Measurements from ENCODE around the gene KCNN3. TPM values are rescaled to one million over a fixed set of nuclear protein-coding genes. Genes with fewer than 3 reads are reported as not detected.

Gene KCNN3
- total RNA-seq, 1 experiment from 2014 or later = 0.73 TPM

DNA sequence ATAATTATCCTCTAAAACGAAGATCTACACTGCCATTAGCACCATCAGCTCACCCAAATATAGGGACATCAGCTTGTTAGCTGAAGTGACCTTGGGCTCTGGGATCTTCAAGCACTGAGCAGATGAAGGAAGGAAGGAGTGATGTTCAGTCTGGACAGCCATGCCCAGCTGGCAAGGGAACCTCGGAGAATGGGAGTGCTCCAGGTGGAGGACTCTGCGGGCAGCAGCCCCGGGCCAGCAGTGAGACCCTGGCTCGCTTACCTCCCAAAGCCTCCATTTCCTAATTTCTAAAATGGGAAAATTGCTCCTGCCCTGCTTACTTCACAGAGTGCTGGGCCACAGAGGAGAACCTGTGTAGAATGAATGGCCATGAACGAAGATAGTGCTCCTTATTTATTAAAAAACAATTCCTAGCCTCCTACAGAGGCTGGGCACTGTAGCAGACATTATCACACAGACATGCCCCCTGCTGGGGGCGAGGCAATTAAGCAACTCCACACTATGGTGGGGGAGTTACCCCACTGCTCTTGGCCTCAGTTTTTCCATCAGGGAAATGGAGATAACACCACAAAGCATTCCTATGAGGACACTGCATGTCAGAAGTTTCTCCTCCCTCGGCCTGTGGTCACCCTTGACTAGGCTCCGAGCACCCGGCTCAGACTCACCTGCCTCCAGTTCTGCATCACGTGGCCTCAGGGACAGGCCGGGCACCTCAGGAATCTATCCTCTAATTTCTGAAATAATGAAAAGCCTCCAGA, 117.6 kb downstream of the KCNN3 start:
- H3K27ac ChIP-seq (ENCODE audit: low read depth, low read length, poor library complexity, severe bottlenecking) = no peak overlapping the region
- no peaks in the 10 kb centered on the region for H3K9me3 ChIP-seq (ENCODE audit: low read depth, low read length, poor library complexity, severe bottlenecking)
- TF ChIP-seq, protein P1, sequence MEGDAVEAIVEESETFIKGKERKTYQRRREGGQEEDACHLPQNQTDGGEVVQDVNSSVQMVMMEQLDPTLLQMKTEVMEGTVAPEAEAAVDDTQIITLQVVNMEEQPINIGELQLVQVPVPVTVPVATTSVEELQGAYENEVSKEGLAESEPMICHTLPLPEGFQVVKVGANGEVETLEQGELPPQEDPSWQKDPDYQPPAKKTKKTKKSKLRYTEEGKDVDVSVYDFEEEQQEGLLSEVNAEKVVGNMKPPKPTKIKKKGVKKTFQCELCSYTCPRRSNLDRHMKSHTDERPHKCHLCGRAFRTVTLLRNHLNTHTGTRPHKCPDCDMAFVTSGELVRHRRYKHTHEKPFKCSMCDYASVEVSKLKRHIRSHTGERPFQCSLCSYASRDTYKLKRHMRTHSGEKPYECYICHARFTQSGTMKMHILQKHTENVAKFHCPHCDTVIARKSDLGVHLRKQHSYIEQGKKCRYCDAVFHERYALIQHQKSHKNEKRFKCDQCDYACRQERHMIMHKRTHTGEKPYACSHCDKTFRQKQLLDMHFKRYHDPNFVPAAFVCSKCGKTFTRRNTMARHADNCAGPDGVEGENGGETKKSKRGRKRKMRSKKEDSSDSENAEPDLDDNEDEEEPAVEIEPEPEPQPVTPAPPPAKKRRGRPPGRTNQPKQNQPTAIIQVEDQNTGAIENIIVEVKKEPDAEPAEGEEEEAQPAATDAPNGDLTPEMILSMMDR (conservative IDR thresholded peaks at IDR 0.05; ENCODE audit: low read depth, low read length) = no peak
- TF ChIP-seq EZH2 (IDR thresholded peaks at IDR 0.05; ENCODE audit: borderline replicate concordance, low read depth, low read length, poor library complexity, severe bottlenecking) = no peak
- CTCF ChIA-PET = no interaction called here
- H3K27me3 ChIP-seq (replicated peaks; ENCODE audit: insufficient read depth, low read depth, low read length, poor library complexity) = no peaks in the 10 kb centered on the region
- no peak overlapping the region for H3K4me3 ChIP-seq (ENCODE audit: low read depth, low read length, poor library complexity, severe bottlenecking)
- H3K4me1 ChIP-seq (ENCODE audit: insufficient read depth, low read length, poor library complexity, severe bottlenecking) = peaks cover 14% of the 10 kb centered on the region
- no TSS peak for BruUV-seq (replicated peaks)
- intact Hi-C loops (cut with micrococcal nuclease; ENCODE audit: unreplicated experiment) = no loop called here
- peak; percentile 15 for DNase-seq (ENCODE audit: low spot score)
- POLR2A ChIA-PET (ENCODE audit: low non-redundant PET) = no interaction called here
- no peaks in the 10 kb centered on the region for H3K36me3 ChIP-seq (ENCODE audit: insufficient read depth, low read length, poor library complexity, severe bottlenecking)

DNA sequence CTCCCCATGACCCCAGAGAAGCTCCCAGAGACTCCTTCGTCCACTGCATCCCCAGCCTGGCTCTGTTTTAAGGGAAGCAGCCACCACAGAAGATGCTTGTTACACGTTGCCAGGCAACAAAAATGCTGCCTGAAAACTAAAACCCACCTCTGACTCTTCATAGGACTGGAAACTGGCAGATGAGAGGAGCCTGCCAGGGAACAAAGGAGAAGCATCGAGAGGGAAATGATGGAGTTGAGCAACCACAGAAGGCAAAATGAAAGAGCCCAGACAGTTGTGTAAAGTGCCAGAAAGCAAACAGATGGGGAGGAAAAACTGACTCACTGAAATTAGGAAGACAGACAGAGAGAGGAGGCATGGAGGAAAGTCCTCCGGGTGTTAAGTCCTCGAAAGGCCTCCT, 118.4 kb downstream of the KCNN3 start:
- POLR2A ChIA-PET (ENCODE audit: low non-redundant PET) = no interaction called here
- Histone ChIP-seq H3K27me3 (replicated peaks; ENCODE audit: insufficient read depth, low read depth, low read length, poor library complexity) (no peaks in the 10 kb centered on the region), H3K4me3 (ENCODE audit: low read depth, low read length, poor library complexity, severe bottlenecking) (no peak overlapping the region), H3K9me3 (ENCODE audit: low read depth, low read length, poor library complexity, severe bottlenecking) (no peaks in the 10 kb centered on the region), H3K36me3 (ENCODE audit: insufficient read depth, low read length, poor library complexity, severe bottlenecking) (no peaks in the 10 kb centered on the region), H3K4me1 (ENCODE audit: insufficient read depth, low read length, poor library complexity, severe bottlenecking) (peaks cover 14% of the 10 kb centered on the region), H3K27ac (ENCODE audit: low read depth, low read length, poor library complexity, severe bottlenecking) (no peak overlapping the region)
- TF ChIP-seq, protein P1 (conservative IDR thresholded peaks at IDR 0.05; ENCODE audit: low read depth, low read length) = no peak
- CTCF ChIA-PET = no interaction called here
- DNase-seq (ENCODE audit: low spot score) = no peak
- BruUV-seq (replicated peaks) = no TSS peak
- intact Hi-C loops (cut with micrococcal nuclease; ENCODE audit: unreplicated experiment) = no loop called here

DNA sequence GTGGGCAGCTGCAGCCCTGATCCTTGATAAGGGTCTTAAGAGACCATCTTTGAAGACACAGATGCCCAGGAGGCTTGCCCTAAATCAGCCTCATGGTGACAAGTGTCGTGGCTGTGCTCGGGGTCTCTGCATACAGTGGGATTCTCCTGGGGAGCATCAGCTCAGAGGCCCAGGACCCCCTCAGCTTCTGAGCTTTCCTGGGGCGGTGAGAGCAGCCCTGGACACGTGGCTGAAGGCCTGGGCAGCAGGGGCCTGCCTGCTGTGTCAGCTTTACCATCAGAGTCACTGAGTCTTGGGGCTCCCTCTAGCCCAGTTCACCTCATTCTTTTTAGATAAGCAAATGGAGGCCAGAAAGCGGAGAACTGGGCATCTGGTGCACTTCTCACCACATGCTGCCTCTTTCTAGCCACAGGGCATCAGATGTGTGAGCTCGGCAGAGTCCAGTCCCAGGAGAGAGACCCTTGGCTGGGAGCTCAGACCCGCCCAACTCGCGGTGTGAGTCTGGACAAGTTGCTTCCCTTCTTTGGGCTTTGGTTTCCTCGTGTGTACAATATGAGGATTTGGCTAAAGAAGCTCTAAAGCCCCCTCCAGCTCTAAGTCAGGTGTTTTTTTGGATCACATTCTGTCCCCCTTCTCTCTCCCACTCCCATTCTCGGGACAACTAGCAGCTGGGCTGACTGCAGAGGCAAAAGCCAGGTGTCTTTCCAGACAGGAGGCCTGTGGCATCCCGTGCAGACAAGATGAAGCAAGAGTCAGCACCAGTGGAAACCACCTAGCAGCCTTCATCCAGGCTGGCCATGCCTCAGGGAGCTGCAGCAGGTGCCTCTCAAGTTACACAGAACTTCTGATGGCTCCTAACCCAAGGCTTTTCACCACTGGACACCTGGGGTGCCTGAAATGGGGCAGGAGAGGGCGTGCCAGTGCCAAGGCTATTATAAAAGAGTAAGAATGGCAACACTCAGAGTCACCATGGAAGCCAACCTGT, 119.1 kb downstream of the KCNN3 start:
- BruUV-seq (replicated peaks) = no TSS peak
- no peak for TF ChIP-seq EZH2 (IDR thresholded peaks at IDR 0.05; ENCODE audit: borderline replicate concordance, low read depth, low read length, poor library complexity, severe bottlenecking)
- TF ChIP-seq, protein P1 (conservative IDR thresholded peaks at IDR 0.05; ENCODE audit: low read depth, low read length) = no peak
- DNase-seq (ENCODE audit: low spot score) = no peak

More for the DNA sequence above, 119.1 kb downstream of the KCNN3 start:
- Histone ChIP-seq H3K9me3 (ENCODE audit: low read depth, low read length, poor library complexity, severe bottlenecking) (no peaks in the 10 kb centered on the region), H3K27ac (ENCODE audit: low read depth, low read length, poor library complexity, severe bottlenecking) (no peak overlapping the region), H3K27me3 (replicated peaks; ENCODE audit: insufficient read depth, low read depth, low read length, poor library complexity) (no peaks in the 10 kb centered on the region), H3K4me3 (ENCODE audit: low read depth, low read length, poor library complexity, severe bottlenecking) (no peak overlapping the region), H3K4me1 (ENCODE audit: insufficient read depth, low read length, poor library complexity, severe bottlenecking) (peaks cover 14% of the 10 kb centered on the region), H3K36me3 (ENCODE audit: insufficient read depth, low read length, poor library complexity, severe bottlenecking) (no peaks in the 10 kb centered on the region)
- CTCF ChIA-PET = no interaction called here
- POLR2A ChIA-PET (ENCODE audit: low non-redundant PET) = no interaction called here
- intact Hi-C loops (cut with micrococcal nuclease; ENCODE audit: unreplicated experiment) = no loop called here
